Ascending aorta (tissue), 2 donors: Measurements from ENCODE around the gene AFF2. TPM values are rescaled to one million over a fixed set of nuclear protein-coding genes. Genes with fewer than 3 reads are reported as not detected.

Experiments used
- DNase-seq, 2 donors: peaks; one replicate each; pipeline ENCODE4 v3.0.0-alpha.2; 2019; ENCODE audit warnings: low spot score in 2 of 2
- H3K27ac ChIP-seq, 2 donors: fragments of 200-600 bp; sonication (generic); one replicate each; pipeline ENCODE4 v1.5.1; 2016 to 2017; ENCODE audit warnings: mild to moderate bottlenecking in 1 of 2
- H3K27me3 ChIP-seq: fragments of 200-600 bp; sonication (generic); one replicate; pipeline ENCODE4 v1.5.1; 2017
- H3K36me3 ChIP-seq, 2 donors: fragments of 200-600 bp; sonication (generic); one replicate each; pipeline ENCODE4 v1.5.1; 2016
- H3K4me1 ChIP-seq, 2 donors: fragments of 200-600 bp; sonication (generic); one replicate each; pipeline ENCODE4 v1.5.1; 2016 to 2017; ENCODE audit warnings: mild to moderate bottlenecking in 1 of 2
- H3K4me3 ChIP-seq, 2 donors: fragments of 200-600 bp; sonication (generic); one replicate each; pipeline ENCODE4 v1.5.1; 2016 to 2017; ENCODE audit warnings: mild to moderate bottlenecking in 1 of 2
- H3K9me3 ChIP-seq, 2 donors: fragments of 200-600 bp; sonication (generic); one replicate each; pipeline ENCODE4 v1.5.1; 2016
- CTCF ChIP-seq, 3 experiments: fragments of 200-600 bp in 2 of 3; fragments of 450-650 bp in 1 of 3; sonication (generic) in 2 of 3; IDR thresholded peaks; one replicate each; pipeline ENCODE4 v1.5.1; 2016 to 2019; ENCODE audit warnings: antibody characterized with exemption in 3 of 3, mild to moderate bottlenecking in 1 of 3, moderate library complexity in 1 of 3
- intact Hi-C: fragments of 100-400 bp; cut with DNase I; formaldehyde crosslinking; loops from one replicate; pipeline ENCODE4 v1.15.1; 2023
- total RNA-seq: library from RNA; depleted of rRNA; stranded (reverse); fragments of >200 nt; gene quantifications from one replicate; pipeline ENCODE4 v1.1.0, GENCODE V29; 2016

The AFF2 gene
- total RNA-seq, 1 donor from 2014 or later: 2.3 TPM

- no peak for TF ChIP-seq CTCF (IDR thresholded peaks at IDR 0.05)
- H3K27me3 ChIP-seq: no peaks in the 10 kb centered on the region
- intact Hi-C loops: no loop called here
- no peak overlapping the region for H3K4me3 ChIP-seq
- H3K4me1 ChIP-seq: no peaks in the 10 kb centered on the region
- no peak for DNase-seq
- H3K9me3 ChIP-seq: no peaks in the 10 kb centered on the region
- H3K36me3 ChIP-seq: no peaks in the 10 kb centered on the region
- H3K27ac ChIP-seq: no peak overlapping the region
These were observed 21.6 kb downstream of the AFF2 start for GRCh38 chrX:148522006-148522405.

DNA sequence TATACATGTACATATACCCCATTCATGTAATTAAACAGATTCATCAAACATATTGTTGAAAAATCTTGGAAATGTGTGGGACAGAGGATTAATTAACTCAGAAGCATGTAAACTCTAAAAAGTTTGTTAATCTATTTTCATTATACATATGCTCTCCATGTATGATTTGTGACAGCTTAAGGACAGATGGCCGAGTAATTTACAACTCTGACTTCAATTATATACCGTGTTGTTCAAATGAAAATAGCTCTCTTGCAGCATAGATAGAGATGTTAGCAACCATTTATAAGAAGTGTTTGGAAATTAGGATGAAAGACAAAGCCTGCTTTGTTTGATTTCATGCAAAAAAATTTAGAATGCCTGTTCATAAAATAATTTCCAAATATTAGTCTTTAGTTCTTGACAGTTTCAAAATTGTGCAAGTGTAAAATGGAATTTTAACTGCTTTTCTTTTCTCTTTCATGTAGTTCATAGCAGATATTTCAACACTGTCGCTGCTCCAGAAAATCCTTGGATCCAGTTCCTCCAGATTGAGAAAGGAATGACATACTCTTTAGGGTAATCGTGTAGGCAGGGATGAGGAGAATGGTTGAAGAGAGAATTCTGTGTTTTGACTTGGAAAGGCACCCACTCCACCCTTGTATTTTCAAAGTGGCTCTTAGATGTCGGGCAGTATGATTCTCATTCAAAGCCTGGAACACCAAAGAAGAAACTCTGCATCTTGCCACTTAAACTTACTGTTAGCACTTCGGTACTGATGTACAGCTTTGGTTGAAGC, 23.1 kb downstream of the AFF2 start:
- H3K4me3 ChIP-seq: no peak overlapping the region
- no peak overlapping the region for H3K27ac ChIP-seq
- no peak for DNase-seq
- H3K36me3 ChIP-seq: no peaks in the 10 kb centered on the region
- no peak for TF ChIP-seq CTCF (IDR thresholded peaks at IDR 0.05)
- H3K27me3 ChIP-seq: no peaks in the 10 kb centered on the region
- no peaks in the 10 kb centered on the region for H3K4me1 ChIP-seq
- H3K9me3 ChIP-seq: no peaks in the 10 kb centered on the region
- intact Hi-C loops: no loop called here

DNA sequence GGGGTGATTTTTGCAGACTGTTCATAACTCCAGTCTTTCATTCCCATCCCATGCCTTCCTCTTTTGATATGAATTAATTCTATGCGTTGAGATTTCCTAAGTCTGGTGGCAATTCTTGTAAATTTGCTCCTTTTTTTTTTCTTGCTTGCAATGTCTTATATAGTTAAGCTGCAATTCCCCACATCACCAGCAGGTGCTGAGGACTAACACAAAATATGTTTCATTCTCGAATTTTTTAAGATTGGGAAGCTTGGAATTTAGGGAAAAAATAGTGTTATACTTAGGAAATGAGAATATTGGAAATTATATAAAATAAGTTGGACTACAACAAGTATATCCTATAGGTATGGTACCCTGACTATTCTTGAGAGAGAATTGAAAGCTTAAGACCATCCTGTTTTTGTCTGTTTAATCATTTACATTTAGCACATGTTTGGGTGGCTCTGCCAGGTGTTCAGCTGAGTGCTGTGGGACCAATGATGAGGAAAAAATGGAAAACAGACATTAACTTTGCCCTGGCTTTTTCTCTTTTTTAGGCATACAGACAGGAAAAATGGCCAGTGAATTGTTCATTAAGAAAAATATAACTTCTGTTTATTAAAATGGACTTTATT, 30.2 kb downstream of the AFF2 start:
- Histone ChIP-seq H3K27me3 (no peaks in the 10 kb centered on the region), H3K4me3 (no peak overlapping the region), H3K9me3 (no peaks in the 10 kb centered on the region), H3K36me3 (no peaks in the 10 kb centered on the region), H3K27ac (no peak overlapping the region), H3K4me1 (no peaks in the 10 kb centered on the region)
- intact Hi-C loops: no loop called here
- peak in 1 of 3 experiments; percentile 41 for TF ChIP-seq CTCF (IDR thresholded peaks at IDR 0.05)
- no peak for DNase-seq

DNA sequence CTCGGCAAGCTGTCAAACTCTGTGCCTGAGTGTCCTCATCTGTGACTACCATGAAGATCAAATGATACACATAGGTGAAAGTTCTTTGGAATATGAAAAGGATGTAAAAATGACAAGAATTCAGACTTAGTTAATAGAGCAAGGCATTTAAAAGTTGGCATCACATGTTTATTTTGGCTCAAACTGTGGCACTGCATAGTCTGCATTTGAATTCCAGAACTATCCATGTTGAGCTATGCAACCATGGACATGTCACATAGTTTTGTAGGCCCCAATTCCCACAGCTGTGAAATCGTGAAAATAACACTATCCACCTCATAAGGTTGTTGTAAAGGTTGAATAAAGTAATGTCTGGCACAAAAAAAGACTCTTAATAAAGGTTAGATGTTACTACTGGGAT, 33.9 kb downstream of the AFF2 start:
- no peak for TF ChIP-seq CTCF (IDR thresholded peaks at IDR 0.05)
- intact Hi-C loops: no loop called here

GRCh38 chrX:148535639-148536038, 35.2 kb downstream of the AFF2 start:
- H3K36me3 ChIP-seq: no peaks in the 10 kb centered on the region
- H3K27me3 ChIP-seq: no peaks in the 10 kb centered on the region
- intact Hi-C loops: no loop called here
- H3K27ac ChIP-seq: no peak overlapping the region
- H3K9me3 ChIP-seq: no peaks in the 10 kb centered on the region
- no peak overlapping the region for H3K4me3 ChIP-seq
- H3K4me1 ChIP-seq: no peaks in the 10 kb centered on the region
- no peak for DNase-seq
- no peak for TF ChIP-seq CTCF (IDR thresholded peaks at IDR 0.05)

More for the DNA sequence above, 33.9 kb downstream of the AFF2 start:
- H3K27me3 ChIP-seq: no peaks in the 10 kb centered on the region
- H3K27ac ChIP-seq: no peak overlapping the region
- no peak for DNase-seq
- H3K36me3 ChIP-seq: no peaks in the 10 kb centered on the region
- no peaks in the 10 kb centered on the region for H3K9me3 ChIP-seq
- no peaks in the 10 kb centered on the region for H3K4me1 ChIP-seq
- H3K4me3 ChIP-seq: no peak overlapping the region
